K562 (cell line): ENCODE results near the gene AKT2. TPM values are rescaled to one million over a fixed set of nuclear protein-coding genes. Genes with fewer than 3 reads are reported as not detected.

Source experiments
- BHLHE40 ChIP-seq: IDR thresholded peaks from 2 replicates; pipeline ENCODE4 v1.6.1; 2011; ENCODE audit warnings: low read length, improper control_type of control experiment
- CHAMP1 ChIP-seq: fragments of 450-650 bp; IDR thresholded peaks from 2 replicates; pipeline ENCODE4 v1.6.1; 2016; ENCODE audit warnings: mild to moderate bottlenecking
- ELF1 ChIP-seq: fragments of 200-800 bp; sonication (Bioruptor generic); IDR thresholded peaks from 2 replicates; pipeline ENCODE4 v1.6.1; 2016; ENCODE audit warnings: missing genetic modification characterization, missing compliant biosample characterization
- GMEB1 ChIP-seq: fragments of 250-450 bp; sonication (Bioruptor Pico); IDR thresholded peaks from 2 replicates; pipeline ENCODE4 v1.4.0; 2020; ENCODE audit warnings: mild to moderate bottlenecking
- MAFG ChIP-seq: fragments of 450-650 bp; conservative IDR thresholded peaks from 2 replicates; pipeline ENCODE4 v1.6.1; 2016; ENCODE audit warnings: missing genetic modification characterization, missing compliant biosample characterization
- MTA1 ChIP-seq: fragments of 450-650 bp; IDR thresholded peaks from 2 replicates; pipeline ENCODE4 v1.6.1; 2017; ENCODE audit warnings: borderline replicate concordance
- MXI1 ChIP-seq: IDR thresholded peaks from 2 replicates; pipeline ENCODE4 v1.6.1; 2011; ENCODE audit warnings: low read depth, mild to moderate bottlenecking, improper control_type of control experiment, low read length
- REST ChIP-seq, 2 experiments: fragments of 450-650 bp; formaldehyde crosslinking in 1 of 2; IDR thresholded peaks; 2 replicates each; pipeline versions ENCODE4 v1.4.0 to v1.6.1; 2014 to 2020; ENCODE audit warnings: mild to moderate bottlenecking in 2 of 2, borderline replicate concordance in 1 of 2, low read depth in 1 of 2
- ZKSCAN8 ChIP-seq: fragments of 200-800 bp; sonication (Bioruptor generic); IDR thresholded peaks from 2 replicates; pipeline ENCODE4 v1.6.1; 2016; ENCODE audit warnings: missing genetic modification characterization, missing compliant biosample characterization
- ZNF133 ChIP-seq: fragments of 250-450 bp; sonication (Bioruptor Pico); IDR thresholded peaks from 2 replicates; pipeline ENCODE4 v1.4.0; 2020; ENCODE audit warnings: mild to moderate bottlenecking
- ZNF224 ChIP-seq: sonication (generic); formaldehyde crosslinking; IDR thresholded peaks from 2 replicates; pipeline ENCODE4 v1.8.0; 2022; ENCODE audit warnings: mild to moderate bottlenecking, missing genetic modification reagents
- ZNF239 ChIP-seq: fragments of 250-450 bp; sonication (Bioruptor Pico); IDR thresholded peaks from 2 replicates; pipeline ENCODE4 v1.4.0; 2020; ENCODE audit warnings: mild to moderate bottlenecking
- ZNF384 ChIP-seq: IDR thresholded peaks from 2 replicates; pipeline ENCODE4 v1.6.1; 2012; ENCODE audit warnings: low read depth, low read length, improper control_type of control experiment
- ZSCAN29 ChIP-seq: fragments of 450-650 bp; IDR thresholded peaks from 2 replicates; pipeline ENCODE4 v1.6.1; 2017
- polyA plus RNA-seq, 8 experiments: library from polyadenylated mRNA; depleted of rRNA in 4 of 8; stranded (reverse) in 5 of 8; unstranded in 3 of 8; fragments of >200 nt; fragmentation: Nextera tagmentation in 2 of 8; fragmentation: Illumina TruSeq in 1 of 8; extraction: Ambion mirVana in 2 of 8; extraction: Trizol in 1 of 8; gene quantifications; 2 replicates each; pipeline versions ENCODE4 v1.2.1 to v1.2.3, GENCODE V29; 2011 to 2014; ENCODE audit warnings: inconsistent platforms in 1 of 8, missing spikeins in 1 of 8
- total RNA-seq, 7 experiments: library from RNA; depleted of rRNA in 6 of 7; stranded (reverse); fragments of >200 nt in 6 of 7; fragmentation: Illumina TruSeq in 2 of 7; extraction: Trizol in 2 of 7; gene quantifications; 2 replicates each; pipeline versions ENCODE4 v1.2.1 to v1.2.3, GENCODE V29; 2011 to 2021; ENCODE audit warnings: low replicate concordance in 1 of 7

The AKT2 gene
- total and polyA plus RNA-seq, 9 of the 15 experiments (the other 6 are each of a cell fraction or from before 2014, with no cell fraction given), result 1.1 to 132 (median 67.7) TPM

GRCh38 chr19:40217934-40218890, 66.9 kb downstream of the AKT2 start, which contains the start of gene TTC9B (continued):
- TF ChIP-seq ZSCAN29 (no peak), CHAMP1 (no peak), ZNF133 (CRISPR knock-in tag) (no peak), ZNF224 (CRISPR knock-in tag) (no peak), GMEB1 (CRISPR knock-in tag) (no peak), ZNF384 (0 out of 2 replicates have a peak, but pooled peaks have one; percentile 13), REST (IDR thresholded peaks at IDR 0.05; ENCODE audit: borderline replicate concordance) (peak; percentile 99), REST (CRISPR knock-in tag; IDR thresholded peaks at IDR 0.05; ENCODE audit: low read depth) (peak; percentile 98), ZKSCAN8 (no peak), MTA1 (no peak), MXI1 (no peak), MAFG (no peak), ELF1 (tag) (no peak), BHLHE40 (no peak), ZNF239 (CRISPR knock-in tag) (no peak)
